Measurements from ENCODE around the gene SREK1IP1. TPM values are rescaled to one million over a fixed set of nuclear protein-coding genes. Genes with fewer than 3 reads are reported as not detected.
"Not testable (repeated sequence)": the region's sequence is repeated elsewhere in the genome, so short reads cannot be mapped to it uniquely, and the experiment has no call there.

The SREK1IP1 gene
- total RNA-seq, 1 donor from 2014 or later: 25.8 TPM

DNA sequence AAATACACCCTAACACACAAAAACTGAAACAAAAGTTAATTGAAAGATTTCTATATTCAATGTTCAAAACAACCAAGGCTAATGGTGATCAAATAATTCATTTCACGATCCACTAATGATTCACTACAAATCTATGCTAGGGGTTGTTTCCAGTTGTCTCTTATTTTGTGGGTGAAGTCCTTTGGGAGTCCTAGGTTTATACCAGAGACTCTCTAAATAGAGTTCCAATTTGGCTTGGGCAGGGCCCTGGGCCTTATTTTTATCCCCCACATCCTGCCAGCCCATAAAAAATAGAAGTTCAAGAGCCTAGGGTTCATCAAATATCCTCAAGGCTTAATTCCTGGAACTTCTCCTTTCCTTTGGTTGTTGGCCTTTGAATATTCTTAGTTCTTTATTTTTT lies 26.1 kb downstream of the SREK1IP1 start:
- Mint-ChIP-seq H3K4me3 (ENCODE audit: low read depth) (no peak overlapping the region), H3K4me1 (ENCODE audit: low read depth) (no peaks in the 10 kb centered on the region), H3K36me3 (ENCODE audit: insufficient read depth) (peaks cover 7% of the 10 kb centered on the region), H3K27ac (no peak overlapping the region), H3K9me3 (ENCODE audit: low read depth) (no peaks in the 10 kb centered on the region), H3K27me3 (no peaks in the 10 kb centered on the region)
- TF ChIP-seq, protein P1, sequence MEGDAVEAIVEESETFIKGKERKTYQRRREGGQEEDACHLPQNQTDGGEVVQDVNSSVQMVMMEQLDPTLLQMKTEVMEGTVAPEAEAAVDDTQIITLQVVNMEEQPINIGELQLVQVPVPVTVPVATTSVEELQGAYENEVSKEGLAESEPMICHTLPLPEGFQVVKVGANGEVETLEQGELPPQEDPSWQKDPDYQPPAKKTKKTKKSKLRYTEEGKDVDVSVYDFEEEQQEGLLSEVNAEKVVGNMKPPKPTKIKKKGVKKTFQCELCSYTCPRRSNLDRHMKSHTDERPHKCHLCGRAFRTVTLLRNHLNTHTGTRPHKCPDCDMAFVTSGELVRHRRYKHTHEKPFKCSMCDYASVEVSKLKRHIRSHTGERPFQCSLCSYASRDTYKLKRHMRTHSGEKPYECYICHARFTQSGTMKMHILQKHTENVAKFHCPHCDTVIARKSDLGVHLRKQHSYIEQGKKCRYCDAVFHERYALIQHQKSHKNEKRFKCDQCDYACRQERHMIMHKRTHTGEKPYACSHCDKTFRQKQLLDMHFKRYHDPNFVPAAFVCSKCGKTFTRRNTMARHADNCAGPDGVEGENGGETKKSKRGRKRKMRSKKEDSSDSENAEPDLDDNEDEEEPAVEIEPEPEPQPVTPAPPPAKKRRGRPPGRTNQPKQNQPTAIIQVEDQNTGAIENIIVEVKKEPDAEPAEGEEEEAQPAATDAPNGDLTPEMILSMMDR (IDR thresholded peaks at IDR 0.05; ENCODE audit: unreplicated experiment): no peak
- no peak for DNase-seq (ENCODE audit: low spot score, unreplicated experiment)

DNA sequence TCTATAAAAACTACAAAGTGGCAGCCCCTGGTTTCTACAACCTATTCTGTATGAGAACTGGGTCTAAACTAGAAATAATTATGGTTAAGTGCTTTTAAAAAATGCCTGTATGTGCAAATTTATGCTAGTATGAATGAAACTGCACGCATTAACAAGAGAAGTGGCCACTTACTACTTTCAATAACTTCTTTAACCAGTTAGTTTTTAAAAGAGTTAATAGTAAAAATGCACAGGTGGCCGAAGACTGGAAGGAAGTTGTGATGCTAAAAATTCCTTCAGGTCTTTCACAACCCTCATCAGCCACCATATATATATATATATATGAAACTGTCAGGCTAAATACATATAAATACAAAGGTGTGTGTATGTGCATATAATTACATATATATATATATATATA lies 41.3 kb downstream of the SREK1IP1 start:
- TF ChIP-seq, protein P1 (IDR thresholded peaks at IDR 0.05; ENCODE audit: unreplicated experiment): no peak
- peaks cover 6% of the 10 kb centered on the region for H3K4me1 Mint-ChIP-seq (ENCODE audit: low read depth)

GRCh38 chr5:64722588-64722987 lies 45.9 kb downstream of the SREK1IP1 start:
- H3K36me3 Mint-ChIP-seq (ENCODE audit: insufficient read depth): peaks cover 4% of the 10 kb centered on the region
- H3K4me3 Mint-ChIP-seq (ENCODE audit: low read depth): no peak overlapping the region
- TF ChIP-seq, protein P1 (IDR thresholded peaks at IDR 0.05; ENCODE audit: unreplicated experiment): no peak
- no peak overlapping the region for H3K27ac Mint-ChIP-seq
- H3K9me3 Mint-ChIP-seq (ENCODE audit: low read depth): no peaks in the 10 kb centered on the region
- H3K4me1 Mint-ChIP-seq (ENCODE audit: low read depth): no peaks in the 10 kb centered on the region
- DNase-seq (ENCODE audit: low spot score, unreplicated experiment): no peak
- H3K27me3 Mint-ChIP-seq: no peaks in the 10 kb centered on the region

More for the DNA sequence above, 41.3 kb downstream of the SREK1IP1 start:
- Mint-ChIP-seq H3K4me3 (ENCODE audit: low read depth) (no peak overlapping the region), H3K9me3 (ENCODE audit: low read depth) (no peaks in the 10 kb centered on the region), H3K27me3 (no peaks in the 10 kb centered on the region), H3K27ac (no peak overlapping the region), H3K36me3 (ENCODE audit: insufficient read depth) (peaks cover 31% of the 10 kb centered on the region)
- no peak for DNase-seq (ENCODE audit: low spot score, unreplicated experiment)

DNA sequence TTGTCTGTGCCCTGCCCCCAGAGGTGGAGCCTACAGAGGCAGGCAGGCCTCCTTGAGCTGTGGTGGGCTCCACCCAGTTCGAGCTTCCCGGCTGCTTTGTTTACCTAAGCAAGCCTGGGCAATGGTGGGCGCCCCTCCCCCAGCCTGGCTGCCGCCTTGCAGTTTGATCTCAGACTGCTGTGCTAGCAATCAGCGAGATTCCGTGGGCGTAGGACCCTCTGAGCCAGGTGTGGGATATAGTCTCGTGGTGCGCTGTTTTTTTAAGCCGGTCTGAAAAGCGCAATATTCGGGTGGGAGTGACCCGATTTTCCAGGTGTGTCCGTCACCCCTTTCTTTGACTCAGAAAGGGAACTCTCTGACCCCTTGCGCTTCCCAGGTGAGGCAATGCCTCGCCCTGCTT lies 54.0 kb downstream of the SREK1IP1 start:
- not testable (repeated sequence) for H3K36me3 Mint-ChIP-seq (ENCODE audit: insufficient read depth); H3K4me3 Mint-ChIP-seq (ENCODE audit: low read depth); H3K4me1 Mint-ChIP-seq (ENCODE audit: low read depth); H3K27me3 Mint-ChIP-seq; H3K27ac Mint-ChIP-seq; DNase-seq (ENCODE audit: low spot score, unreplicated experiment); H3K9me3 Mint-ChIP-seq (ENCODE audit: low read depth)

DNA sequence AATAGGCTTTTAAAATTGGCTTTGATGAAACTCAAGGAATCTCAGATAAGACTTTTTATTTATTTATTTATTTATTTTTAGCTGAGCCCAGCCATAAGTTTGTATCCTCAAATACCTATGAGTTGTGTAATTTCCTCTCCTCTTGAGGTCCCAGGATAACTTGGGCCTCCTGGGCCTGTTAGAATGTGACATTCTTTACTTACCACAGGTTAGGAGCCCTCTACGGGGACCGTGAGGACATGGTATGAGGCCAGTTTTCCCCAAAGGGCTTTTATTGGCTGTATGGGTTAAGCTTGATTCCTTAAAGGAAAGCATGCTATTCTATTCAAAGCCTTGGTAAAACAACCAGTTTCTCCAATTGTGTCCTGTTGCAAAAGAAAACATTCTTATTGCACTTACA lies 61.3 kb downstream of the SREK1IP1 start:
- DNase-seq (ENCODE audit: low spot score, unreplicated experiment): no peak
- no peaks in the 10 kb centered on the region for H3K36me3 Mint-ChIP-seq (ENCODE audit: insufficient read depth)
- H3K4me3 Mint-ChIP-seq (ENCODE audit: low read depth): no peak overlapping the region
- no peak overlapping the region for H3K27ac Mint-ChIP-seq
- peaks cover 5% of the 10 kb centered on the region for H3K27me3 Mint-ChIP-seq
- no peaks in the 10 kb centered on the region for H3K9me3 Mint-ChIP-seq (ENCODE audit: low read depth)
- TF ChIP-seq, protein P1 (IDR thresholded peaks at IDR 0.05; ENCODE audit: unreplicated experiment): no peak
- peaks cover 7% of the 10 kb centered on the region for H3K4me1 Mint-ChIP-seq (ENCODE audit: low read depth)

GRCh38 chr5:64706074-64706473 lies 62.4 kb downstream of the SREK1IP1 start:
- H3K27me3 Mint-ChIP-seq; H3K9me3 Mint-ChIP-seq (ENCODE audit: low read depth); DNase-seq (ENCODE audit: low spot score, unreplicated experiment); H3K4me3 Mint-ChIP-seq (ENCODE audit: low read depth); H3K4me1 Mint-ChIP-seq (ENCODE audit: low read depth); H3K27ac Mint-ChIP-seq; H3K36me3 Mint-ChIP-seq (ENCODE audit: insufficient read depth): not testable (repeated sequence)

All from progenitor cell of endocrine pancreas (in vitro differentiated cells).